GM19468 (cell line): Measurements from ENCODE around the gene RTP3.
"Not testable (repeated sequence)": the region's sequence is repeated elsewhere in the genome, so short reads cannot be mapped to it uniquely, and the experiment has no call there.

Experiments
- ATAC-seq: cut with Tn5 transposase; IDR thresholded peaks from one replicate; pipeline ENCODE4 v1.9.1; 2021; ENCODE audit warnings: mild to moderate bottlenecking, moderate library complexity, moderate number of reproducible peaks; ENCODE audit not compliant: unreplicated experiment; ENCODE audit errors: extremely low read depth

The RTP3 gene

GRCh38 chr3:46541835-46542234 is 44.1 kb downstream of the RTP3 start:
- ATAC-seq, result no peak

GRCh38 chr3:46542344-46542743 is 44.6 kb downstream of the RTP3 start:
- no peak for ATAC-seq

GRCh38 chr3:46542801-46543201 is 45.0 kb downstream of the RTP3 start:
- ATAC-seq, result no peak

GRCh38 chr3:46544771-46545503 is 47.2 kb downstream of the RTP3 start:
- no peak for ATAC-seq

DNA sequence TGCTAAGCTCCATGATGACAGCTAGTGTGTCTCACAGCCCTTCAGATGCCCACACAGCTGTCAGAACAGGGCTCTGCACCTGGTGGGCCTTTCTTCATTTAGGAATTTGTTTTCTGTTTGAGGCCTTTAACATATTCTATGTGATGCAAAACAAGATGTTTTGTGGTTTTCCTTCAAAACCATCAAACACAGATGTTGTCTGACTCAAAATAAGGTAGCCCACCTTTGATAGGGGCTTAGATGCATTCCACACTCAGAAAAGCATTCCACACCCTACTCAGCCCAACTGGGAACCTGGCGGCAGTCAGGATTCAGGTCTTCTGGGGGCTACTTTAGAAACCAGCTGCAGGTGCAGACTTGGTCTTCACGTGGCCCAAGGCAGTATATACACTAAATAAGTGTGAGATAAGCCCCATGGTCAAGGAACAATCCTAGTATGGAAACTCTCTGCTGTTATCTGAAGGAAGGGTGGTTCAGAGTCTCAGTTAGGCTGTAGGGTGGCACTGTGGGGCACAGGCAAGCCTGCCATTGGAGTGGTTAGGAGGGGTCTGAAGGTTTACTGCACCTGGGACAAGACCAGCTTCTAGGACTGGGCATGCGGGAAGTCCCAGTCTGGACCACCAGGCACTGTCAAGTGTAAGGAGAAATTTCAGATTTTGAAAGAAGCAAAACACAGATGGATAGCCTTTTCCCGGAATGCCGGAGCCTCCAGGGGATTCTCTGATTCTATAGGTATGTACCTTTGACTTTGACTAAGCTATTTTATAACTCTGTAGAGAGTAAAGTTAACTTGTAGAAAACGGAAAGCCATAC is 48.2 kb downstream of the RTP3 start:
- ATAC-seq, result no peak

DNA sequence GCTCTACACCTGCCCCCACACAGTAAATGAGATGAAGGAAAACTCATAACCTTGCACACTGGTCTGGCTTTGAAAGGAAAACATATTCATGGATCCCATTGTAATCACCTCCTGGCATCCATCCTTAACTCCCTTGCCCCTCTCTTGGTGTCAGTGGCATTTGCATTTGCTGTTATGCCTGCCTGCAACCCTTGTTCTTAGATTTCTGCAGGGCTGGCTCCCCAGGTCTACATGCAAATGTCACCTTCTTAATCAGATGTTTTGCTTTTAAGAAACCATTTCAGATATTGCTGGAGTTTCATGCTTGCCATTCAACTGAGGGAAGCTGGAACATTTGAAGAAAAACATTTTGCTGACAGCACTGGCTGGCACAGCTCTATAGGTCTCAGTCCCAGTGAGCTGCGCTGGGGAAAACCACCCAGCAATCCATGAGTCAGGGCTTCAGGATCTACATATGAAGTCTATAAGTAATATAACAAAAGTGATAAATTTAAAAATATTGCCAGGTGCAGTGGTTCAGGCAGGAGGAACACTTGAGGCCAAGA is 49.2 kb downstream of the RTP3 start:
- no peak for ATAC-seq

DNA sequence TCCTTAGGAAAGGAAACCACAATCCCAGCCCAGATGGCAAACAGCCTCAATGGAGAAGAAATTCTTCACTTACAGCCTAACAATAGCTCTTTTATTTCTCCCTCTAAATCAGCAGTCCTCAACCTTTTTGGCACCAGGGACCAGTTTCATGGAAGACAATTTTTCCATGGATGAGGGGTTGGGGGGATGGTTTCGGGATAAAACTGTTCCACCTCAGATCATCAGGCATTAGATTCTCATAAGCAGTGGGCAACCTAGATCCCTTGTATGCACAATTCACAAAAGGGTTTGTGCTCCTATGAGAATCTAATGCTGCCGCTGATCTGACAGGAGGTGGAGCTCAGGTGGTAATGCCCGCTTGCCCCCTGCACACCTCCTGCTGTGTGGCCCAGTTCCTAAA is 50.8 kb downstream of the RTP3 start:
- not testable (repeated sequence) for ATAC-seq

- ATAC-seq, result no peak
Observed at GRCh38 chr3:46549408-46549904, 51.7 kb downstream of the RTP3 start.

GRCh38 chr3:46549989-46550388 is 52.2 kb downstream of the RTP3 start:
- no peak for ATAC-seq
